ENCODE results near the gene TTC12. TPM values are rescaled to one million over a fixed set of nuclear protein-coding genes. Genes with fewer than 3 reads are reported as not detected.

The TTC12 gene
- total RNA-seq, 1 donor from 2014 or later: 20.4 TPM

- no peaks in the 10 kb centered on the region for H3K9me3 ChIP-seq
- intact Hi-C loops (cut with DNase I): no loop called here
- no peaks in the 10 kb centered on the region for H3K27me3 ChIP-seq
- no peak overlapping the region for H3K4me3 ChIP-seq
- H3K36me3 ChIP-seq: no peaks in the 10 kb centered on the region
- no peak overlapping the region for H3K27ac ChIP-seq
- no peaks in the 10 kb centered on the region for H3K4me1 ChIP-seq
- no peak for DNase-seq (ENCODE audit: extremely low spot score in 2 of 2)
- TF ChIP-seq POLR2AphosphoS5 (IDR thresholded peaks at IDR 0.05; ENCODE audit: insufficient read depth in 1 of 2, low read depth in 1 of 2): peak in 1 of 2 donors; percentile 28
- TF ChIP-seq CTCF (IDR thresholded peaks at IDR 0.05): no peak
Observed at GRCh38 chr11:113373306-113373705, 58.9 kb downstream of the TTC12 start.

GRCh38 chr11:113373981-113374560 is 59.7 kb downstream of the TTC12 start:
- DNase-seq (ENCODE audit: extremely low spot score in 2 of 2): no peak
- Histone ChIP-seq H3K27me3 (no peaks in the 10 kb centered on the region), H3K27ac (no peak overlapping the region), H3K36me3 (no peaks in the 10 kb centered on the region), H3K4me1 (no peaks in the 10 kb centered on the region), H3K4me3 (no peak overlapping the region), H3K9me3 (no peaks in the 10 kb centered on the region)
- intact Hi-C loops (cut with DNase I): no loop called here
- TF ChIP-seq POLR2A (IDR thresholded peaks at IDR 0.05) (no peak), POLR2AphosphoS5 (IDR thresholded peaks at IDR 0.05; ENCODE audit: insufficient read depth in 1 of 2, low read depth in 1 of 2) (no peak), CTCF (IDR thresholded peaks at IDR 0.05) (no peak)

GRCh38 chr11:113375402-113375801 is 61.0 kb downstream of the TTC12 start:
- Histone ChIP-seq H3K9me3 (no peaks in the 10 kb centered on the region), H3K4me1 (no peaks in the 10 kb centered on the region), H3K27me3 (no peaks in the 10 kb centered on the region), H3K4me3 (no peak overlapping the region), H3K36me3 (no peaks in the 10 kb centered on the region), H3K27ac (no peak overlapping the region)
- no peak for DNase-seq (ENCODE audit: extremely low spot score in 2 of 2)
- intact Hi-C loops (cut with DNase I): no loop called here
- TF ChIP-seq POLR2AphosphoS5 (IDR thresholded peaks at IDR 0.05; ENCODE audit: insufficient read depth in 1 of 2, low read depth in 1 of 2) (no peak), POLR2A (IDR thresholded peaks at IDR 0.05) (no peak), CTCF (IDR thresholded peaks at IDR 0.05) (no peak)

- intact Hi-C loops (cut with DNase I): no loop called here
- H3K4me1 ChIP-seq: no peaks in the 10 kb centered on the region
- TF ChIP-seq POLR2A (IDR thresholded peaks at IDR 0.05) (no peak), CTCF (IDR thresholded peaks at IDR 0.05) (no peak), POLR2AphosphoS5 (IDR thresholded peaks at IDR 0.05; ENCODE audit: insufficient read depth in 1 of 2, low read depth in 1 of 2) (no peak)
- H3K9me3 ChIP-seq: no peaks in the 10 kb centered on the region
- no peak for DNase-seq (ENCODE audit: extremely low spot score in 2 of 2)
- no peaks in the 10 kb centered on the region for H3K27me3 ChIP-seq
- no peak overlapping the region for H3K4me3 ChIP-seq
- H3K36me3 ChIP-seq: no peaks in the 10 kb centered on the region
- H3K27ac ChIP-seq: no peak overlapping the region
Observed at GRCh38 chr11:113376156-113376555, 61.8 kb downstream of the TTC12 start.

- no peaks in the 10 kb centered on the region for H3K4me1 ChIP-seq
- no peaks in the 10 kb centered on the region for H3K9me3 ChIP-seq
- H3K4me3 ChIP-seq: no peak overlapping the region
- intact Hi-C loops (cut with DNase I): no loop called here
- H3K36me3 ChIP-seq: no peaks in the 10 kb centered on the region
- H3K27me3 ChIP-seq: no peaks in the 10 kb centered on the region
- no peak for TF ChIP-seq POLR2A (IDR thresholded peaks at IDR 0.05)
- H3K27ac ChIP-seq: no peak overlapping the region
- no peak for DNase-seq (ENCODE audit: extremely low spot score in 2 of 2)
Observed at GRCh38 chr11:113377681-113378412, 63.5 kb downstream of the TTC12 start.

Measured in vagina (tissue), 2 donors.